NCI-H1930 (cell line): Measurements from ENCODE around the gene COL4A4.

Experiments used
- DNase-seq, 2 experiments: peaks; one replicate each; lab custom pipeline; 2025; lab: John Stamatoyannopoulos, UW

Gene COL4A4

GRCh38 chr2:227030789-227031188, 133.2 kb downstream of the COL4A4 start:
- no peak for DNase-seq

- DNase-seq: no peak
These were observed 134.4 kb downstream of the COL4A4 start for GRCh38 chr2:227029426-227030105.

- DNase-seq: no peak
These were observed 138.5 kb downstream of the COL4A4 start for GRCh38 chr2:227025510-227025909.

- no peak for DNase-seq
These were observed 141.4 kb downstream of the COL4A4 start for GRCh38 chr2:227022608-227023007.

- no peak for DNase-seq
These were observed 143.6 kb downstream of the COL4A4 start for GRCh38 chr2:227020416-227020815.

GRCh38 chr2:227016894-227017293, 147.1 kb downstream of the COL4A4 start:
- DNase-seq: no peak

GRCh38 chr2:227013881-227014280, 150.1 kb downstream of the COL4A4 start:
- DNase-seq: no peak

- DNase-seq: no peak
These were observed 150.7 kb downstream of the COL4A4 start for GRCh38 chr2:227013330-227013729.

- no peak for DNase-seq
These were observed 153.6 kb downstream of the COL4A4 start for GRCh38 chr2:227010433-227010832.

- DNase-seq: no peak
These were observed 156.1 kb downstream of the COL4A4 start for GRCh38 chr2:227007940-227008339.

GRCh38 chr2:227007148-227007547, 156.9 kb downstream of the COL4A4 start:
- no peak for DNase-seq

- DNase-seq: no peak
These were observed 157.7 kb downstream of the COL4A4 start for GRCh38 chr2:227006189-227006897.

- no peak for DNase-seq
These were observed 159.5 kb downstream of the COL4A4 start for GRCh38 chr2:227004482-227004881.

- no peak for DNase-seq
These were observed 163.9 kb downstream of the COL4A4 start for GRCh38 chr2:227000123-227000522.

GRCh38 chr2:226999661-227000060, 164.3 kb downstream of the COL4A4 start:
- no peak for DNase-seq

- DNase-seq: no peak
These were observed 168.4 kb downstream of the COL4A4 start for GRCh38 chr2:226995625-226996041.

- no peak for DNase-seq
These were observed 169.2 kb downstream of the COL4A4 start for GRCh38 chr2:226994775-226995174.

GRCh38 chr2:226993171-226993570, 170.8 kb downstream of the COL4A4 start:
- no peak for DNase-seq

- DNase-seq: no peak
These were observed 172.3 kb downstream of the COL4A4 start for GRCh38 chr2:226991663-226992062.

- no peak for DNase-seq
These were observed 178.4 kb downstream of the COL4A4 start for GRCh38 chr2:226985583-226985946.

- DNase-seq: peak; percentile 14 to 29
These were observed 179.0 kb downstream of the COL4A4 start for GRCh38 chr2:226984750-226985582.

GRCh38 chr2:226983895-226984749, 179.9 kb downstream of the COL4A4 start:
- no peak for DNase-seq
